Measurements from ENCODE around the gene TSTD2.

DNA sequence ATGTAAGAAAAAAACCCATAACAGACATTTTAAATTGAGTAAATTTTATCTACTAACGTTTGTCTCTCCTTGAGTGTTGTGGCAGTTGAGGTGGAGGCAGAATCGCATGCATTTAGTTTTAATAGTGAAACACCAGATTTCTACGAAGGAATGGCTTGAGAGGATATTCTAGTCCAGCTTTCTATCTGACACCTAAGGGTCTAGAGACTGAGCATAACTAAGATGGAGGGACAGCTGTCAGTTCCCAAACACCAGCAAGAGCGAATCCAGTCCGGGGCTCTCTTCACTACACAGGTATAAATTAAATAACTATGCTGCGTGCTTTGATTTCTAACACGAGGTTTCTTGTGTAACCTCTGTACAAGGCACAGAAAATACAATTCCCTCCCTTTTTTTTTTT, 1.9 kb upstream of the TSTD2 start:
- TF ChIP-seq, protein P1, sequence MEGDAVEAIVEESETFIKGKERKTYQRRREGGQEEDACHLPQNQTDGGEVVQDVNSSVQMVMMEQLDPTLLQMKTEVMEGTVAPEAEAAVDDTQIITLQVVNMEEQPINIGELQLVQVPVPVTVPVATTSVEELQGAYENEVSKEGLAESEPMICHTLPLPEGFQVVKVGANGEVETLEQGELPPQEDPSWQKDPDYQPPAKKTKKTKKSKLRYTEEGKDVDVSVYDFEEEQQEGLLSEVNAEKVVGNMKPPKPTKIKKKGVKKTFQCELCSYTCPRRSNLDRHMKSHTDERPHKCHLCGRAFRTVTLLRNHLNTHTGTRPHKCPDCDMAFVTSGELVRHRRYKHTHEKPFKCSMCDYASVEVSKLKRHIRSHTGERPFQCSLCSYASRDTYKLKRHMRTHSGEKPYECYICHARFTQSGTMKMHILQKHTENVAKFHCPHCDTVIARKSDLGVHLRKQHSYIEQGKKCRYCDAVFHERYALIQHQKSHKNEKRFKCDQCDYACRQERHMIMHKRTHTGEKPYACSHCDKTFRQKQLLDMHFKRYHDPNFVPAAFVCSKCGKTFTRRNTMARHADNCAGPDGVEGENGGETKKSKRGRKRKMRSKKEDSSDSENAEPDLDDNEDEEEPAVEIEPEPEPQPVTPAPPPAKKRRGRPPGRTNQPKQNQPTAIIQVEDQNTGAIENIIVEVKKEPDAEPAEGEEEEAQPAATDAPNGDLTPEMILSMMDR (IDR thresholded peaks at IDR 0.05): no peak
- no peak for TF ChIP-seq POLR2A (IDR thresholded peaks at IDR 0.05)
